ENCODE measurements around the gene SLC35F5.

DNA sequence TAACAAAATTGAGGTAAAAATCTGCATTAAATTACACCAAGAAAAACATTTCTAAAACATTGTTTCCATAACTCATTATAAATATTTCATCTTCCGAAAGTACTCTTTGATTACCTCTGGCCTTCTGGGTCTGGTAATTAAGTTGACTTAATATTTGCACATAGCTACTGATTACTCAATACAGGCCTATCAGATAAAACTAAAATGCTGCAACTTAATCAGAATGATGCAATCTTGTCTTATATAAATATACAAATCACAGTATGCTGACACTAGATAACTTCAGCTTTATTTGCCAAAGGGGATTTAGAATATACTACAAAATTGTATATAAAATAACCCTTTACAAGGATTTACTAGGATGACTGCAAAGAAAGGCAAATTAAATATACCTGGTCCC, 49.3 kb downstream of the SLC35F5 start:
- TF ChIP-seq EZH2 (IDR thresholded peaks at IDR 0.05) (no peak), POLR2A (IDR thresholded peaks at IDR 0.05; ENCODE audit: borderline replicate concordance, extremely low read depth, insufficient read depth, insufficient read length) (no peak), ELF1 (IDR thresholded peaks at IDR 0.05; ENCODE audit: borderline replicate concordance, low read depth) (no peak), TCF7L2 (IDR thresholded peaks at IDR 0.05; ENCODE audit: borderline replicate concordance, extremely low read depth, insufficient read depth, insufficient read length) (no peak), CEBPB (IDR thresholded peaks at IDR 0.05; ENCODE audit: low read depth) (no peak), POLR2AphosphoS5 (IDR thresholded peaks at IDR 0.05; ENCODE audit: low read depth, low read length) (no peak), SRF (IDR thresholded peaks at IDR 0.05; ENCODE audit: low read depth) (no peak), REST (IDR thresholded peaks at IDR 0.05; ENCODE audit: low read depth) (no peak), YY1 (IDR thresholded peaks at IDR 0.05; ENCODE audit: extremely low read depth, insufficient replicate concordance, low read depth, low read length) (no peak)
- TF ChIP-seq, protein P1, sequence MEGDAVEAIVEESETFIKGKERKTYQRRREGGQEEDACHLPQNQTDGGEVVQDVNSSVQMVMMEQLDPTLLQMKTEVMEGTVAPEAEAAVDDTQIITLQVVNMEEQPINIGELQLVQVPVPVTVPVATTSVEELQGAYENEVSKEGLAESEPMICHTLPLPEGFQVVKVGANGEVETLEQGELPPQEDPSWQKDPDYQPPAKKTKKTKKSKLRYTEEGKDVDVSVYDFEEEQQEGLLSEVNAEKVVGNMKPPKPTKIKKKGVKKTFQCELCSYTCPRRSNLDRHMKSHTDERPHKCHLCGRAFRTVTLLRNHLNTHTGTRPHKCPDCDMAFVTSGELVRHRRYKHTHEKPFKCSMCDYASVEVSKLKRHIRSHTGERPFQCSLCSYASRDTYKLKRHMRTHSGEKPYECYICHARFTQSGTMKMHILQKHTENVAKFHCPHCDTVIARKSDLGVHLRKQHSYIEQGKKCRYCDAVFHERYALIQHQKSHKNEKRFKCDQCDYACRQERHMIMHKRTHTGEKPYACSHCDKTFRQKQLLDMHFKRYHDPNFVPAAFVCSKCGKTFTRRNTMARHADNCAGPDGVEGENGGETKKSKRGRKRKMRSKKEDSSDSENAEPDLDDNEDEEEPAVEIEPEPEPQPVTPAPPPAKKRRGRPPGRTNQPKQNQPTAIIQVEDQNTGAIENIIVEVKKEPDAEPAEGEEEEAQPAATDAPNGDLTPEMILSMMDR (IDR thresholded peaks at IDR 0.05 in 2 of 3, conservative IDR thresholded peaks at IDR 0.05 in 1 of 3; ENCODE audit: borderline replicate concordance in 1 of 3, insufficient read depth in 1 of 3, low read depth in 2 of 3, low read length in 2 of 3), result no peak
